A549 (cell line): ENCODE data around the gene OSBPL8. TPM values are rescaled to one million over a fixed set of nuclear protein-coding genes. Genes with fewer than 3 reads are reported as not detected.

Experiments
- ATAC-seq, 2 experiments: fragments of 200-7000 bp in 1 of 2; fragments of >200 bp in 1 of 2; cut with Nextera tagmentation in 1 of 2; cut with Tn5 transposase in 1 of 2; 3 replicates each; pipeline versions ENCODE4 v1.8.0 to v1.9.1; 2018 to 2020; ENCODE audit warnings: mild to moderate bottlenecking in 1 of 2, moderate library complexity in 1 of 2
- CTCF ChIA-PET: fragments of 300-600 bp; sonication (Branson Sonifier 250); formaldehyde crosslinking; extraction: SDS; loops from one replicate; lab custom pipeline; 2021; ENCODE audit warnings: antibody characterized with exemption, inconsistent platforms; lab: Yijun Ruan, JAX
- POLR2A ChIA-PET: fragments of 350-600 bp; formaldehyde crosslinking; extraction: SDS; loops from one replicate; lab custom pipeline; 2021; ENCODE audit warnings: antibody characterized with exemption, inconsistent platforms; lab: Yijun Ruan, JAX
- DNase-seq, 2 experiments: peaks; one replicate each; pipeline versions ENCODE4 v3.0.0 to v3.0.0-alpha.2; 2011 to 2016; ENCODE audit warnings: low read depth in 1 of 2, low spot score in 1 of 2
- FAIRE-seq: peaks from 2 replicates; lab custom pipeline; 2011; peaks lifted over from hg19 to GRCh38; lab: Jason Lieb, UNC
- H3K27ac ChIP-seq, 2 experiments: fragments of >200 bp; sonication (Bioruptor Twin); formaldehyde crosslinking; 3 replicates each; pipeline ENCODE4 v1.5.1; 2016 to 2017
- H3K4me1 ChIP-seq: fragments of >200 bp; sonication (Bioruptor Twin); formaldehyde crosslinking; 3 replicates; pipeline ENCODE4 v1.6.1; 2016
- H3K4me2 ChIP-seq: fragments of >200 bp; sonication (Bioruptor Twin); formaldehyde crosslinking; 3 replicates; pipeline ENCODE4 v1.6.1; 2016
- H3K4me3 ChIP-seq: fragments of >200 bp; sonication (Bioruptor Twin); formaldehyde crosslinking; 3 replicates; pipeline ENCODE4 v1.5.1; 2016
- H3K9me3 ChIP-seq: fragments of >200 bp; sonication (Bioruptor Twin); formaldehyde crosslinking; 3 replicates; pipeline ENCODE4 v1.6.1; 2016
- ATOH8 ChIP-seq: fragments of 250-450 bp; sonication (Bioruptor Pico); IDR thresholded peaks from 2 replicates; pipeline ENCODE4 v1.5.0; 2020; ENCODE audit warnings: low read depth, mild to moderate bottlenecking, moderate library complexity
- BCL3 ChIP-seq: fragments of >200 bp; sonication (Bioruptor Twin); formaldehyde crosslinking; IDR thresholded peaks from 3 replicates; pipeline ENCODE4 v1.6.1; 2016
- BHLHE40 ChIP-seq: IDR thresholded peaks from 2 replicates; pipeline ENCODE4 v1.6.1; 2012; ENCODE audit warnings: low read depth, low read length, inconsistent platforms
- CEBPB ChIP-seq, 2 experiments: fragments of >200 bp in 1 of 2; sonication (Bioruptor Twin) in 1 of 2; formaldehyde crosslinking in 1 of 2; IDR thresholded peaks; 2 replicates each; pipeline ENCODE4 v1.6.1; 2012 to 2016
- CHD2 ChIP-seq: fragments of 150-350 bp; IDR thresholded peaks from 2 replicates; pipeline ENCODE4 v1.6.1; 2014; ENCODE audit warnings: low read length; ENCODE audit not compliant: partially characterized antibody
- CHD4 ChIP-seq: fragments of 200-600 bp; sonication (generic); IDR thresholded peaks from 2 replicates; pipeline ENCODE4 v1.6.1; 2016; ENCODE audit warnings: antibody characterized with exemption, mild to moderate bottlenecking, borderline replicate concordance
- CTCF ChIP-seq: fragments of >200 bp; sonication (Bioruptor Twin); formaldehyde crosslinking; IDR thresholded peaks from 3 replicates; pipeline ENCODE4 v1.5.1; 2016
- ESRRA ChIP-seq: fragments of 150-350 bp; IDR thresholded peaks from 2 replicates; pipeline ENCODE4 v1.6.1; 2014; ENCODE audit warnings: mild to moderate bottlenecking, low read length, borderline replicate concordance
- FOSL2 ChIP-seq, 2 experiments: fragments of 450-650 bp in 1 of 2; fragments of >200 bp in 1 of 2; sonication (Bioruptor Twin) in 1 of 2; formaldehyde crosslinking; IDR thresholded peaks; 2 replicates each; pipeline versions ENCODE4 v1.5.0 to v1.6.1; 2016 to 2020; ENCODE audit warnings: mild to moderate bottlenecking in 1 of 2, moderate library complexity in 1 of 2
- HEYL ChIP-seq: fragments of 250-450 bp; sonication (Bioruptor Pico); IDR thresholded peaks from 2 replicates; pipeline ENCODE4 v1.8.0; 2021; ENCODE audit warnings: mild to moderate bottlenecking, moderate library complexity
- HMGXB4 ChIP-seq: fragments of 250-450 bp; sonication (Bioruptor Pico); IDR thresholded peaks from 2 replicates; pipeline ENCODE4 v1.5.0; 2021; ENCODE audit warnings: mild to moderate bottlenecking, moderate library complexity, borderline replicate concordance
- HOXA7 ChIP-seq: fragments of 250-450 bp; sonication (Bioruptor Pico); IDR thresholded peaks from 2 replicates; pipeline ENCODE4 v1.5.0; 2020; ENCODE audit warnings: mild to moderate bottlenecking, moderate library complexity
- HOXB13 ChIP-seq: fragments of 250-450 bp; sonication (Bioruptor Pico); IDR thresholded peaks from 2 replicates; pipeline ENCODE4 v1.5.0; 2020; ENCODE audit warnings: low read depth, mild to moderate bottlenecking, moderate library complexity
- HOXB5 ChIP-seq: fragments of 250-450 bp; sonication (Bioruptor Pico); IDR thresholded peaks from 2 replicates; pipeline ENCODE4 v1.5.0; 2020; ENCODE audit warnings: mild to moderate bottlenecking, moderate library complexity
- MAX ChIP-seq: IDR thresholded peaks from 2 replicates; pipeline ENCODE4 v1.6.1; 2012
- MYC ChIP-seq: IDR thresholded peaks from 2 replicates; pipeline ENCODE4 v1.6.1; 2012; ENCODE audit warnings: mild to moderate bottlenecking, inconsistent platforms, low read length, improper control_type of control experiment, borderline replicate concordance
- NPAS2 ChIP-seq: fragments of 250-450 bp; sonication (Bioruptor Pico); IDR thresholded peaks from 2 replicates; pipeline ENCODE4 v1.8.0; 2022; ENCODE audit warnings: mild to moderate bottlenecking, moderate library complexity, borderline replicate concordance
- NR3C1 ChIP-seq: fragments of >200 bp; sonication (Bioruptor Twin); formaldehyde crosslinking; IDR thresholded peaks from 3 replicates; pipeline ENCODE4 v1.6.1; 2017
- POLR2A ChIP-seq: IDR thresholded peaks from 2 replicates; pipeline ENCODE4 v1.6.1; 2012; ENCODE audit warnings: mild to moderate bottlenecking, low read length
- RAD21 ChIP-seq, 2 experiments: fragments of >200 bp in 1 of 2; sonication (Bioruptor Twin) in 1 of 2; formaldehyde crosslinking in 1 of 2; IDR thresholded peaks in 1 of 2; conservative IDR thresholded peaks in 1 of 2; 2 replicates in 1 of 2; 3 replicates in 1 of 2; pipeline ENCODE4 v1.6.1; 2012 to 2018; ENCODE audit warnings: inconsistent platforms in 1 of 2
- RARB ChIP-seq: fragments of 250-450 bp; sonication (Bioruptor Pico); IDR thresholded peaks from 2 replicates; pipeline ENCODE4 v1.8.0; 2021; ENCODE audit warnings: mild to moderate bottlenecking, moderate library complexity
- TFCP2L1 ChIP-seq: fragments of 250-450 bp; sonication (Bioruptor Pico); IDR thresholded peaks from 2 replicates; pipeline ENCODE4 v1.5.0; 2021; ENCODE audit warnings: mild to moderate bottlenecking
- TP53 ChIP-seq: fragments of 250-450 bp; sonication (Bioruptor Pico); IDR thresholded peaks from 2 replicates; pipeline ENCODE4 v1.5.0; 2021; ENCODE audit warnings: mild to moderate bottlenecking, moderate library complexity
- USF2 ChIP-seq: fragments of 450-650 bp; IDR thresholded peaks from 2 replicates; pipeline ENCODE4 v1.6.1; 2014; ENCODE audit warnings: antibody characterized with exemption
- ZFP36 ChIP-seq: fragments of 450-650 bp; IDR thresholded peaks from 2 replicates; pipeline ENCODE4 v1.6.1; 2014; ENCODE audit warnings: borderline replicate concordance; ENCODE audit not compliant: partially characterized antibody
- ZNF302 ChIP-seq: fragments of 250-450 bp; sonication (Bioruptor Pico); IDR thresholded peaks from 2 replicates; pipeline ENCODE4 v1.9.0; 2021; ENCODE audit warnings: inconsistent platforms, mild to moderate bottlenecking, moderate library complexity
- ZSCAN20 ChIP-seq: fragments of 250-450 bp; sonication (Bioruptor Pico); IDR thresholded peaks from 2 replicates; pipeline ENCODE4 v1.8.0; 2022; ENCODE audit warnings: mild to moderate bottlenecking, moderate library complexity
- WGBS: methylation state at CpG from one replicate; pipeline ENCODE4 v1.1.6; 2017; ENCODE audit errors: missing lambda C conversion rate; 5-methylcytosine and 5-hydroxymethylcytosine counted together
- polyA plus RNA-seq, 4 experiments: library from polyadenylated mRNA; depleted of rRNA in 3 of 4; stranded (reverse); fragments of >200 nt; fragmentation: RNase III in 1 of 4; extraction: RNeasy Plus Mini Kit Qiagen cat#74134 plus additional on column Dnase treatment in 1 of 4; gene quantifications; 2 replicates in 3 of 4; 3 replicates in 1 of 4; pipeline ENCODE4 v1.2.3, GENCODE V29; 2011 to 2017
- TF ChIP-seq, protein P1 (sequence below): fragments of >200 bp; sonication (Bioruptor Twin); formaldehyde crosslinking; IDR thresholded peaks from 2 replicates; pipeline ENCODE4 v1.6.1; 2016

Gene OSBPL8
- polyA plus RNA-seq, 2 of the 4 experiments (the other 2 are of a cell fraction): 15.4 to 43.2 TPM

DNA sequence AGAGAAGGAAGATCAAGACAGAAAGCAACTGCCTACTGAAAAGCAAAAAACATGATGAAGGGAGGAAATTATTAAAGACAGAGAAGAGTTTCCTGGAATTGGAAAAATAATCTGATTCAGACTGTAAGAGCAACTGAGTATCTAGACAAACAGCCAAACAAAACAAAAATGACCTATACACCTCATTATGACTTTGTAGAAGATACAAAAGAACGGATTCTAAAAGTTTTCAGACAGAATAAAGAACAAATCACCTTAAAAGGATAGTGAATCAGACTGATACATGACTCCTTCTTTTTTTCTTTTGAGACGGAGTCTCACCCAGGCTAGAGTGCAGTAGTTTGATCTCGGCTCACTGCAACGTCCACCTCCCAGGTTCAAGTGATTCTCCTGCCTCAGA lies 10.4 kb downstream of the OSBPL8 start:
- Histone ChIP-seq H3K27ac (no peak overlapping the region), H3K9me3 (no peaks in the 10 kb centered on the region), H3K4me1 (peaks cover 14% of the 10 kb centered on the region; the same call in 2 of the 3 replicates), H3K4me3 (no peak overlapping the region), H3K4me2 (no peak overlapping the region)
- DNase-seq (no peak), FAIRE-seq (no peak), ATAC-seq (no peak)
- WGBS: 81% methylated on average over 4 of the region's 4 CpGs
- no peak for TF ChIP-seq HMGXB4 (CRISPR knock-in tag)
- TF ChIP-seq RARB: no peak
- TF ChIP-seq ZNF302 (CRISPR knock-in tag): no peak
- TF ChIP-seq, protein P1, sequence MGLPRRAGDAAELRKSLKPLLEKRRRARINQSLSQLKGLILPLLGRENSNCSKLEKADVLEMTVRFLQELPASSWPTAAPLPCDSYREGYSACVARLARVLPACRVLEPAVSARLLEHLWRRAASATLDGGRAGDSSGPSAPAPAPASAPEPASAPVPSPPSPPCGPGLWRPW: no peak
- no peak for TF ChIP-seq HOXB5 (CRISPR knock-in tag)
- TF ChIP-seq CHD4: no peak
- no peak for TF ChIP-seq BCL3
- TF ChIP-seq CHD2: no peak
- TF ChIP-seq TFCP2L1 (CRISPR knock-in tag): no peak
- no peak for TF ChIP-seq HEYL (CRISPR knock-in tag)
- TF ChIP-seq ZSCAN20 (CRISPR knock-in tag): no peak
- no peak for TF ChIP-seq MAX
- TF ChIP-seq CTCF: no peak
- no peak for TF ChIP-seq TP53 (CRISPR knock-in tag)
- no peak for TF ChIP-seq POLR2A
- TF ChIP-seq NR3C1: no peak
- TF ChIP-seq HOXA7 (CRISPR knock-in tag): no peak
- TF ChIP-seq USF2: no peak
- no peak for TF ChIP-seq CEBPB (IDR thresholded peaks at IDR 0.05)
- TF ChIP-seq FOSL2 (IDR thresholded peaks at IDR 0.05): no peak
- no peak for TF ChIP-seq FOSL2 (CRISPR knock-in tag; IDR thresholded peaks at IDR 0.05)
- ChIA-PET POLR2A (no interaction called here), CTCF (no interaction called here)

- WGBS: 45% methylated on average over 3 of the region's 3 CpGs
- peak; percentile 77 to 87; a peak in 5 of 6 replicates for ATAC-seq
- CTCF ChIA-PET: no interaction called here
Observed at GRCh38 chr12:76548222-76548837, 11.2 kb downstream of the OSBPL8 start.

More at GRCh38 chr12:76548222-76548837, 11.2 kb downstream of the OSBPL8 start:
- Histone ChIP-seq H3K9me3 (no peaks in the 10 kb centered on the region), H3K4me1 (peaks cover 11% of the 10 kb centered on the region; the same call in 2 of the 3 replicates), H3K4me2 (peak overlapping the region; percentile 38), H3K27ac (no peak overlapping the region), H3K4me3 (no peak overlapping the region)
- FAIRE-seq (no peak), DNase-seq (peak in 1 of 2 experiments; percentile 24)
- POLR2A ChIA-PET: no interaction called here
- no peak for TF ChIP-seq TP53 (CRISPR knock-in tag)
- TF ChIP-seq BHLHE40: no peak
- no peak for TF ChIP-seq MAX
- TF ChIP-seq ZFP36: no peak
- TF ChIP-seq RAD21 (conservative IDR thresholded peaks at IDR 0.05 in 1 of 2, IDR thresholded peaks at IDR 0.05 in 1 of 2): no peak
- TF ChIP-seq HOXB13: no peak
- no peak for TF ChIP-seq ZNF302 (CRISPR knock-in tag)
- TF ChIP-seq POLR2A: no peak
- no peak for TF ChIP-seq MYC
- no peak for TF ChIP-seq ATOH8 (CRISPR knock-in tag)
- no peak for TF ChIP-seq HOXB5 (CRISPR knock-in tag)
- TF ChIP-seq ESRRA: no peak
- no peak for TF ChIP-seq NPAS2
